HFFc6 (cell line): Measurements from ENCODE around the gene ADNP2. TPM values are rescaled to one million over a fixed set of nuclear protein-coding genes. Genes with fewer than 3 reads are reported as not detected.

Experiments
- DNase-seq: peaks from one replicate; pipeline ENCODE4 v3.0.0-alpha.2; 2018
- H3K27ac Mint-ChIP-seq: 2 replicates; pipeline ENCODE4 v1.8.0; 2020; ENCODE audit warnings: mild to moderate bottlenecking, mixed read lengths
- H3K27me3 Mint-ChIP-seq: 2 replicates; pipeline ENCODE4 v1.8.0; 2021; ENCODE audit warnings: mild to moderate bottlenecking, moderate library complexity, mixed read lengths; ENCODE audit not compliant: insufficient read depth
- H3K36me3 Mint-ChIP-seq: 2 replicates; pipeline ENCODE4 v1.8.0; 2021; ENCODE audit warnings: low read depth, mixed read lengths
- H3K4me1 Mint-ChIP-seq: 2 replicates; pipeline ENCODE4 v1.8.0; 2020; ENCODE audit warnings: low read depth, mixed read lengths
- H3K4me3 Mint-ChIP-seq: 2 replicates; pipeline ENCODE4 v1.8.0; 2020; ENCODE audit warnings: mild to moderate bottlenecking, moderate library complexity, mixed read lengths
- H3K9me3 Mint-ChIP-seq: 2 replicates; pipeline ENCODE4 v1.8.0; 2020; ENCODE audit warnings: mild to moderate bottlenecking, mixed read lengths
- CTCF ChIP-seq: fragments of 200-600 bp; sonication (generic); IDR thresholded peaks from 2 replicates; pipeline ENCODE4 v1.5.0; 2021; ENCODE audit warnings: antibody characterized with exemption, mild to moderate bottlenecking
- total RNA-seq, 6 experiments: library from RNA; stranded (reverse); fragmentation: NEBNext Ultra II Directional; extraction: Animal tissue kit (Norgen Biotek cat#: 25700); gene quantifications; 2 replicates in 1 of 6; 3 replicates in 5 of 6; pipeline ENCODE4 v1.2.3, GENCODE V29; 2021

Gene ADNP2
- total RNA-seq, 6 experiments from 2014 or later = 11.5 to 15.6 (median 14.3) TPM

GRCh38 chr18:80133124-80133523 is 24.1 kb downstream of the ADNP2 start:
- no peak for DNase-seq
- peaks cover 39% of the 10 kb centered on the region for H3K36me3 Mint-ChIP-seq
- H3K4me3 Mint-ChIP-seq = no peak overlapping the region
- 0 out of 2 replicates have a peak, but pooled peaks cover 5% of the 10 kb centered on the region for H3K4me1 Mint-ChIP-seq
- H3K27me3 Mint-ChIP-seq = no peaks in the 10 kb centered on the region
- peak overlapping the region; percentile 30; the same call in 1 of the 2 replicates for H3K27ac Mint-ChIP-seq
- TF ChIP-seq CTCF = no peak
- H3K9me3 Mint-ChIP-seq = no peaks in the 10 kb centered on the region

- Mint-ChIP-seq H3K4me3 (no peak overlapping the region), H3K36me3 (peaks cover 39% of the 10 kb centered on the region)
These were observed 26.1 kb downstream of the ADNP2 start for GRCh38 chr18:80135136-80135535.

GRCh38 chr18:80136679-80137078 is 27.6 kb downstream of the ADNP2 start:
- DNase-seq = no peak
- H3K36me3 Mint-ChIP-seq = peaks cover 39% of the 10 kb centered on the region
- H3K27ac Mint-ChIP-seq = no peak overlapping the region
- no peak for TF ChIP-seq CTCF
- no peaks in the 10 kb centered on the region for H3K9me3 Mint-ChIP-seq
- H3K4me3 Mint-ChIP-seq = no peak overlapping the region
- no peaks in the 10 kb centered on the region for H3K27me3 Mint-ChIP-seq
- no peaks in the 10 kb centered on the region for H3K4me1 Mint-ChIP-seq

More at GRCh38 chr18:80135136-80135535, 26.1 kb downstream of the ADNP2 start:
- no peak for DNase-seq
- Mint-ChIP-seq H3K9me3 (no peaks in the 10 kb centered on the region), H3K27me3 (no peaks in the 10 kb centered on the region), H3K27ac (no peak overlapping the region), H3K4me1 (0 out of 2 replicates have a peak, but pooled peaks cover 1% of the 10 kb centered on the region)
- TF ChIP-seq CTCF = no peak

DNA sequence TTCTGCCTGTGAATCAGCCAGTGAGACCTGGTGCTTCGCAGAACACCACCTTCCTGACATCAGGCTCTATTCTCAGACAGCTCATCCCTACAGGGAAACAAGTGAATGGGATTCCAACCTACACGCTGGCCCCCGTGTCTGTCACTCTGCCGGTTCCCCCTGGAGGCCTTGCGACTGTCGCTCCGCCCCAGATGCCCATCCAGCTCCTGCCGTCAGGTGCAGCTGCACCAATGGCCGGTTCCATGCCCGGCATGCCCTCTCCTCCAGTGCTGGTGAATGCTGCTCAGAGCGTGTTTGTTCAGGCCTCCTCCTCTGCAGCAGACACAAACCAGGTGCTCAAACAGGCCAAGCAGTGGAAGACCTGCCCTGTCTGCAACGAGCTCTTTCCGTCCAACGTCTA is 28.1 kb downstream of the ADNP2 start:
- H3K4me3 Mint-ChIP-seq = no peak overlapping the region
- no peaks in the 10 kb centered on the region for H3K27me3 Mint-ChIP-seq
- H3K9me3 Mint-ChIP-seq = no peaks in the 10 kb centered on the region
- no peak for TF ChIP-seq CTCF
- peaks cover 39% of the 10 kb centered on the region for H3K36me3 Mint-ChIP-seq
- no peak for DNase-seq
- no peak overlapping the region for H3K27ac Mint-ChIP-seq
- no peaks in the 10 kb centered on the region for H3K4me1 Mint-ChIP-seq

GRCh38 chr18:80137976-80138375 is 28.9 kb downstream of the ADNP2 start:
- H3K36me3 Mint-ChIP-seq = peaks cover 37% of the 10 kb centered on the region
- no peaks in the 10 kb centered on the region for H3K27me3 Mint-ChIP-seq
- no peak for DNase-seq
- H3K4me1 Mint-ChIP-seq = peaks cover 7% of the 10 kb centered on the region
- TF ChIP-seq CTCF = no peak
- no peak overlapping the region for H3K27ac Mint-ChIP-seq
- no peak overlapping the region for H3K4me3 Mint-ChIP-seq
- no peaks in the 10 kb centered on the region for H3K9me3 Mint-ChIP-seq

- Mint-ChIP-seq H3K4me1 (peaks cover 31% of the 10 kb centered on the region), H3K27me3 (no peaks in the 10 kb centered on the region), H3K36me3 (peaks cover 19% of the 10 kb centered on the region), H3K4me3 (no peak overlapping the region), H3K9me3 (no peaks in the 10 kb centered on the region), H3K27ac (no peak overlapping the region)
- DNase-seq = no peak
- TF ChIP-seq CTCF = no peak
These were observed 31.5 kb downstream of the ADNP2 start for GRCh38 chr18:80140455-80140985.
